IPS-NIHi7 (cell line): ENCODE results near the gene ME3.
"Not testable (repeated sequence)": the region's sequence is repeated elsewhere in the genome, so short reads cannot be mapped to it uniquely, and the experiment has no call there.

ENCODE experiments used
- DNase-seq: peaks from one replicate; pipeline ENCODE4 v3.0.0; 2012; ENCODE audit warnings: mixed read lengths; ENCODE audit errors: extremely low spot score

ME3 gene

DNA sequence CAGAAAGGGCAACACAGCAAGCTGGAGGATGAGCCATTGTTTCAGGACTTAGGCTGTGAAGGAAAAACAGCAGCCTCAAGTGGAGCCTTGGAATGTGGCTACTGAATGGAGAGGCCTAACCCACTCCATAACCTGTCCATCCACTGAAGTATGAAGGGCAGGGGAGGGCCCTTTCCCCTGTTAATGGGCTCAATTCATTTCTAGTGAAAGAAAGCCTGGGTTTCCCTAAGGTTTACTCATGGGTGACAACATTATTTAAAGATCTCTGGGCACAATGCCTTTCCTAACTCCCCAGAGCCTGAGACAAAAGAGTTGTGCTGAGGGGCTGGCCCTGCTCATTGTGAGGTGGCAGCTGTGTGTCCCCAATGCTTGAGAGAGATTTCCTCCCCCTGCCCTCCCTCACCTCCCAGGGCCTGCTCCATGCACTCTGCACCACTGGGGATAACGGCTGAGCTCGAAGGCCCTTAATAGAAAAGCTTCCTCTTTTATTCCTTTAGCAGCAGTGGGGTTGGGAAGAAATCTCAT, 83.8 kb downstream of the ME3 start:
- peak; percentile 38 for DNase-seq

DNA sequence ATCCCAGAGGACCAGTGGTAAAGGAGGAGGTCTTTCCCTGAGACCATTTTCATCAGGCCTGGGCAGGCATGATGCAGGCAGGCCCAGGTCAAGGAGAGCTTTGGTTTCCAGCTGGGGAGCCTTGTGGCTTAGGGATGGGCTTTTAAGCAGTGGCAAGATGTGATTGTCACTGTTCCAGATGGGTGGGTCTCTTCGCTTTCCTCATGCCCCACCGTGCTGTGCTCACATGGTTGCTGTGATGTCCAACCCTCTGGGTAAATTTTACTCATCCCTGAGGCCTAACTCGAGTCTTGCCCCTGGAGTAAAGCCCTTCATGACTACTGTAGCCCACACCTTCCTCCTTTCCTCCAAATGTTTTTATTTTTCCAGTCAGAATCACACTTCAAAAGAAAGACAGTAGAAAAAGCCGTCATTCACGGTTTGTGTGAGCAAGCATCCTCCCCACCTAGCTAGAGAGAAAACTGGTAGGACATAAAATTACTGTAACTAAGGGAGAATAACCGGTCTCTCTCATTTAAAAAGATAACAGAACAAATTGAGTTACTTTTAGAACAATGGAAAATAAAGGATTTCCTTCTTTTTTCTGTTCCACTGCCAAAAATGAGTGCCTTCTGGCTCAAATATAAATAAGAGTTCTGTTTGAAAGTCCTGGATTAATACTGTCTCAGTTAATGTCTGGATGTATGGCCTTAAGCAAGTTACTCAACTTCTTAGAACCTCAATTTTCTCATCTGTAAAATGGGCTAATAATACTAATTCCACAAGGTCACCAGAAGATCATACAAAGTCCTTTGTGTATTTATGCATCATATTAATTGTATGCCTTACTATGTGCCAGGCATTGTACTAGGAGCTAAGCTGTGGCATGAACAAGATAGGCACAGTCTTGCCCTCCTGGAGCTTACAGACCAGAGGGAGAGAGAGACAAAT, 84.9 kb downstream of the ME3 start:
- DNase-seq: no peak

DNA sequence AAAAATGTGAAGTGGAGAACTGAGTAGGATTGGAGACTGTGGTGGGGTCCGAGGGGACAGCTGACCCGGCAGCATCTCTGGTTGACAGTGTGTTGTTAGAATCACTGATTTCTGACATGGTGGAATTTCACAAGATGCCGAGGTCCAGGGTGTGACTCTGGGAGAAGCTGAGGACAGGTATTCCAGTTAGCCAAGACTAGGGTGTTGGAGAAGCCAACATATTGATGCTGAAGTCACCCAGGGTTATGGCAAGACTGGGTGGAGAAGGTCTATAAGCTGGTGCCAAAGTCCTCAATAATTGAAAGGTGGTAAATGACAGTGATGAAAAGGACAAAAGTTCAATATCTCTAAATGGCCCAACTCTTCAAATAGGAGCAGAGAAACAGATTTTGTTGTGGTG, 86.1 kb downstream of the ME3 start:
- no peak for DNase-seq

DNA sequence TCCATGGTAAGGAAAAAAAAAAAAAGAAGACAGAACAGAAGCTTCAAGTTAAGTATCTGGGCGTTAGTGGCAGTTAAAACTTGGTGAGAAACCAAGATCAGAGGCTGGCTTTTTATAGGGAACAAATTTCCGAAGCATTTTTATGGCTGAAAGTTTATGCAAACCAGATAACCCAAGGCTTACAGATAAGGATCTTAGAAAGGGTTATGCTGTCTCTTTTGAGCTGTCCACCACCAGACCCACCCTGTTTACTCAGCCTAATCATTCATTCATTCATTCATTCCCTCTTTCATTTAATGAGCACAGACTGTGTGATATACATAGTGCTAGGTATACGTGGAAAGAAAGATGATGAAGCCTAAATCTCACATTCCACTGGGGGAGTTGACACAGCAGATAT, 89.5 kb downstream of the ME3 start:
- no peak for DNase-seq

DNA sequence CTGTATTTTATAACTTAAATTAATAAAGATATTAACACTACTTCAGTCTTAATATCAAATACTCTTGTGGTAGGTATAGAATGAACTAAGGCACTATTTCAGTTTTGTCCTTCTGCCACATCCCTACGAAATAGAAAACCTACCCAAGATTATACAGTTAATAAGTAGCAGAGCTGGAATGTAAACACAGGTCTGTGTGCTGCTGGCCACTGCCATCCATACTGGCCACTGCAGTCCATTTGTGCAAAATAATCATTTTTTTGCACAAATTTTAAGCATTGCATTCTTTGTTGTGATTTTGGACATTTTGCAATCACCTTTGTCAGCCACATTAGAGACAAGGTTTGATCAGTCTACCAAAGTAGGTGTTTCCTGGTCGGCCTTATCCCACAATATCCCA, 91.9 kb downstream of the ME3 start:
- DNase-seq: no peak

DNA sequence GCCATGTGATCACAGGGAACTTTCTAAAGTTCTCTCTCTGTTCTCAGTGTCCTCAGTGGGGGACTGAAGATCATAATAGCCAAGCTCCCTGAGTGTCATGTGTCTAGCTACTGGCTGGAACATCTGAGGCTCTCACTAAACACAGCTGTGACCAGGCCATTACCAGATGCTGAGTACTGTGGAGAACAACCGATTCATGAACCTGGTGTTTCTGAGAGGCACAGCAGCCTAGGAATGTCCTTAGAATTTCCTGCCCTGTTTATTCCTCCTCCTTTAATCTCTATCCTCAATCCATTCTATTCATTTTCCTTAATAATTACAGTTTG, 93.0 kb downstream of the ME3 start:
- DNase-seq: no peak

DNA sequence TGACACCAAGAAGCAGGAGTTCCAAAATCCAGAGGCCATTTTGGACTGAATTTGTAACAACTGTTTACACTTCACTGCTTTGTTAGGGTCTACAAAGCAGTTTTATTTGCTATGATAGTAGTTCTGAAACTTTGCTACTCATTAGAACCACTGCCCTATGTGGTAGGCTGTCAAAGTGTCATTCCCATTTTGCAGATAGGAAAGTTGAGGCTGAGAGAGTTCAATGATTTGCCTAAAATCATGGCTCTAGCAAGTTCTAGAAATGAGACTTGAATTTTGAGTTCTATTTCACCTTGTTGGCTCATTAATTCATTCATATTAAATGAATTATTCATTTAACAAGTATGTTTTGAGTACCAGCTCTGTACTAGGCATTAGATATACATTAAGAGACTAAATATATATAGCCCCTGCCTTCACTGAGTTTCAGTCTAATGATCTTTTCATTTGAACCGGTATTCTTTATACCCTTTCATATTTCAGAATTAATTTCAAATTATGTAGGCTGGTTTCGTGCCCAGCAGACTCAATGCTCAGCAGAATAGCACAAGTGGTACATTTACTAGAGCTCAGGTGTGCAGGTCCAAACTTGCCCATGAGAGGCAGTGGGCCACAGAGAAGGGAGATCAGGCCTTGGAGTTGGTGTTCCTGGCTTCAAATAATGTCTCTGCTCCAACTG, 93.5 kb downstream of the ME3 start:
- DNase-seq: no peak

DNA sequence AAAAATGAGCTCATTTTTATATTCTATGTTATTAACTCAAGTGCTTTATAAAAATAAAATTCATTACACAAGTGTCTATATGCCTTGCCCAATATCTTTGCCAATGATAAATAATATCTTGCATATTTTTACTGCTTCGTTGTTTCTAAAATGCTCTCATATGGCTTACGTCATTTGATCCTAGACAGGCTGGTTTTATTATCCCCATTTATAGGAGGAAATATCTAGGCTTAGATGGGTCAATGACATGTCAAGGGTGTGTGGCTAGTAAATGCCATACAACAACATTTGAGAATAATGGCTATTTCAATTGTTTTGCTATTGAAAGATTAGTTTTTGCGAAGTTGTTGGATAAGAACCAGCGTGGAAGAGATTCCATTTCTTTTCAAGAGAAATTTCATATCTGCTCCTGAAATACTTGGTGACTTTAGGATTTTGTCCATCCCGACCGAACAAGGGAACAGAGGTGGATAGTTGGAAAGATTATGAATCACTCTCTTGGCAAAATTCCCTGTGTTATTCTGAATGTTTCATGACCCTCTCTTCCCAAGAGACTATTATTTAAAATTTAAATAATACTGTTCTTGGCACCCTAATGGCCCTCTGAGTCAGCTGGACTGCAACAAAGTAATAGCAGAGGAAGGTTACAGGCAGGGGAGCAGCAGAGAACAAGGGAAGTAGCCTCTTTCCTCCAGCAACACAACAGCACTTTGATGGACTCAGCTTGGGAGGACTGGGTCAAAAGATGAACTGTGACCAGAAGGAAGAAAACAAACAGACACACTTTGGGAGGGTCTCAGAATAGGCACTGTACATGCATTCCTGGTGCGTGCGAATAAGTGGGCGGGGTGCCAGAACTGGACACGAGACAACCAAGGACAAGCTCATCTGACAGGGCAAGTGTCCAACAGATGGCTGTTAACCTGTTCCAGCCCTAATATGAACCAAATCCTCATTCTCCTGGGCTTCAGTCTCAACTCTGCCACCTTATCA, 94.5 kb downstream of the ME3 start:
- no peak for DNase-seq

DNA sequence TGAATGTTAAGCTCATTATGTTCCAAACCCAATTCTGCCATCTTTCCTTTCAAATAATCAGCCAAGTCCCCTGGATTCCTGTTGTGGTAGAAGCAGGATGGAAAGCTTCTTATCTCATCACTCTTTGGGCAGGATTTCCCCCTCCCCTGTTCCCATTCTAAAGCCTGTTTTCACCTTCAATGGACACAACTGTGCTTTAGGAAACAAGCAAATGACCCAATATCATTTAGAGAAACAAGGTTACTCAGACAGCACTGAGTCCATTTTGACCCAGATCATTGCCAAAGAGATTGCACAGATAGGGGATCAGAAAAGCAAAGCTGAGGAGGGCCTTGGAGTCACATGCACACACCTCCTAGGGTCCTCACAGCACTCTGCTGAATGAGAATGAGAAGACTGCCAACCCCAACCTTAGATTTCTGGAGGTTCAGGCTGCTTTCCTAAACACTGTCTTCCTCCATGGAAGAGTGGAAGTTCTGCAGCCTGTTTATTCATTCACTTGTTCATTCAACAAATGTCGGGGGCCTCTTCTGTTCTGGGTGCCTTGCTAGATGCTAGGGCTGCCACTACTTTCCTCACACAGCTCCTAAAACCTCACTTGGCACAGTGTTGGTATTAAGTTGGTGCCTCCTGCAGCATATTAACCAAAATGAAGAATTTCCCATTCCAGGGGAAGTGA, 95.3 kb downstream of the ME3 start:
- DNase-seq: no peak

DNA sequence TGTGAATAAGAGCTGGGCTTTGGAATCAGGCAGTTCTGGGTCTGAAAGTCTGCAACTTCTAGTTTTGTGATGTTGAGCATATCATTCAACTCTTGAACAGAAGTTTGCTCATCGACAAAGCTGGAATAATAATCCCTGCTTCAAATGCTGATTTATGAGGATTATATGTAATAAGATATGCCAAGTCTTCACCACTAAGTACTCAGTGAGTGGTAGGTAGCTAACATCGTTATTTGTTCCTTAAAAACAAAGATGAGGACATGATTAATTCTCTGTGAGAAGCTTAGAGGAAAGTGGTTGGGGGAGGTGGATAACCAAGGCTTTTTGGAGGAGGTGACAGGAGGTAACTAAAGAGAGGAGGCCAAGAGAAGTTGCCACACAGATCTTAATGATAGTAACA, 96.5 kb downstream of the ME3 start:
- DNase-seq: no peak

DNA sequence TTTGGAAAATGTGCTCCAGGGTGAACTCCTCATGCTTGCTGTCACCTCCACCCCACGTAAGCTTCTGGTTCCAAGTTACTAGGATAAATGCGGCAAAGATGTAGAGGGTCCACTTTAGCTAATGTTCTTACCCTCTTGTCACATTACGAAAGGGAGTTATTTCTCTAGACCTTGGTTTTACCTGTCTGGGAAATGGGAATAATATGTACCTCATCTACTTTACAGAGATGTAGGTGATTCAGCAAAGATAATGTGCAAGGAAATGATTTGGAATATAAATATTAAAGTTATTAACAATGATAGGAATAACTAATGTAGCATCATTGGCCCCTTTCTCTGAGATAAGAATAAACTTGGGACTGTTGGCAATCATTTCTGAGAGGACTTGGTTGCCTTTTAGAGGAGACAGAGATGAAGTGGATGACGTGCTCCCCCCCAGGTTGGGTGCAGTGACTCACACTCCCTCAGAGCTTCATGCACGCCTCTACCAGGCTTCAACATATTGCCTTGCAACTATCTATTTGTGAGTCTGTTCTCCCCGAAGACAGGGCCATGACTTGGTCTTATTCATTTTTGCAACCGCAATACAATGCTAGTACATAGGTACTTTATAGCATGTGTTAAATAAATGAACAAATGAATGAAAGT, 97.1 kb downstream of the ME3 start:
- DNase-seq: no peak

DNA sequence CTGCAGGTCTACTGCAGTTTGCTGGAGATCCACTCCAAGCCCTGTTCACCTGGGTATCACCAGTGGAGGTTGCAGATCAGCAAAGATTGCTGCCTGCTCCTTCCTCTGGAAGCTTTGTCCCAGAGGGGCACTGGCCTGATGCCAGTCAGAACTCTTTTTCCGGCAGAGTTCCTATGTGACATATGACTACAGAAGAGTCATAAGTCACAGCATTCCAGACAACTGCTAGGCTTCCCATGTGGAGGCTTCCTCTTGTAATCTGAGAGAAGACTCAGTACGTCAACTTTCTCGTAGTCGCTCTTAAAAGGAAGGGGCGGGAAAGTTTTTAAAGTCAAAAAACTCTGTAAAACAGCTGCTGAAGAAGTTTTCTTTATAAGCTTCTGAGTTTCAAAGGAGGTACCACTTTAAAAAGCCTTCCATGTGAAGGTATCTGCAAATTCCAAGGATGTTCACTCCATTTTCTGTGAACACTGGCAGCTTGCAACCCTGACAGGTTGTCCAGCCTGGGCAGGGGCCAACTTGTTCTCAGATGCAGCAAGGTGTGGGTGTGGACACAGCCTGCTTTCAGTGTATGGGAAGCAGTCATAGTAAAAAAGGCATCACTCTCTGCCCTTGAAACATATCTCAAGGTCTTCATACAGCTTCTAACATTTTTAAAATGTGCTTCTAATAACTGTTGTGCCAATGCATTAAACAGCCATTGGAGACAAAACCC, 97.8 kb downstream of the ME3 start:
- no peak for DNase-seq

DNA sequence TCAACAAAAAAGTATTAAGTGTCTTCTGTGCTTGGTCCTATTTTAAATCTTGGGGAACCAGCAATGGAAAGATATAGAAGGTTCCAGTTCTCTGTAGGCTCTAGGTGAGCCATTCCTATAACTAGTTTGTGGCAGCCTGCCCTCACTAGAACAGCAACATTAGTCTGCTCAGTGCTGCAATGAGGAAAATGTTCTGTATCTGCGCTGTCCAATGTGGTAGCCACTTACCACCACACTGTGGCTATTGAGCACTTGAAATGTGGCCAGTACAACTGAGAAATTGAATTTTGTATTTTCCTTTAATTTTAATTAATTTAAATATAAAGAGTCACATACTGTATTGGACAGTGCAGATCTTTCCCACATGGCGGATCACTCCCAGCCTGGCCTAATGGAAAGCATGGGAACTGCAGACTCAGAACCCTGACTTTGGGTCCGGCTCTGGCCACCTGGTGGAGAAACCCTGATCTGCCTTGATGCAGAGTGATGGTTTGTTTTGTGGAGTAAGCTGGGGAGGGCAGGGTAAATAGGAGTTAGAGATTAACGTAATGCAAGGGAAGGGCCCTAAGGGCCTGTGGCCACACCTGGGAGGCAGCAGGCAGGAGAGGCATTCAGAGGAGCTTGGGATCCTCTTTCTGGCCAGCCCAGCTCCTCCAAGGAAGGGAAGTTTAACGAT, 101.0 kb downstream of the ME3 start:
- peak; percentile 90 for DNase-seq

DNA sequence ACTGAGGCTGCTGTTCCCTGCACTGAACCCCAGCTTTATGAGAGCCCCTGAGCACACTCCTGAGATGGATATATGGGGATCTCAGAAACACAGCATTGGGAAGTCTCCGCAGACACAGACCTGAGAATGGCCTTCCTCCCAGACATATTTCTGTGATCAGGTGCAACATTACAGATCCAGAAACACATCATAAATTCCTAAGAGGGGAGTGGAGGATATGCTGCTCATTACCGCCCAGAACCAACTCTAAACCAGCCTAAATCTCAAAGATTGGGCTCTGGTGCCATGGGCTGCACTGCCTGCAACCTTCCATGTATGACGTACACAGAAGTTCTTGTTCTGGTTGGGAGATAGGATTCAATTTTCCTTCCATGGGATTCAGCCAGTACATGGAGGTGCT, 102.0 kb downstream of the ME3 start:
- DNase-seq: no peak

DNA sequence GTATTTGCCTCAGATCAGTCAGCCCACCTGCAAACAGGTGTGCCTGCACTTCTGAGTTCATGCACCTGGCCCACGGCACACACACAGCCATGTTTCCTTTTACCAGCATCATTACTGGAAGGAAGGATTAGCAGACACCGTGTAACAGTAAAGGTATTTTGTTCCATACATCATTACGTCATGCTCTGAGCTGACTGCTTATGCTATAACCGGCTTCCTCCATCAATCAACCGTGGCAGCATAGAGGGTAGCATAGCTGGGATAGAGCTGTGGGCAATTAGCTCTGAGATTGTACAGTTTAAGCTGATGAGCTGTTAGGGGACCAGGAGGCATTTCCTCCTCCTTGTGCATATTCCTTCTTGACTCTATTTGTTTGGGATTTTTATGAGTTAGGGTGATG, 102.4 kb downstream of the ME3 start:
- DNase-seq: no peak

DNA sequence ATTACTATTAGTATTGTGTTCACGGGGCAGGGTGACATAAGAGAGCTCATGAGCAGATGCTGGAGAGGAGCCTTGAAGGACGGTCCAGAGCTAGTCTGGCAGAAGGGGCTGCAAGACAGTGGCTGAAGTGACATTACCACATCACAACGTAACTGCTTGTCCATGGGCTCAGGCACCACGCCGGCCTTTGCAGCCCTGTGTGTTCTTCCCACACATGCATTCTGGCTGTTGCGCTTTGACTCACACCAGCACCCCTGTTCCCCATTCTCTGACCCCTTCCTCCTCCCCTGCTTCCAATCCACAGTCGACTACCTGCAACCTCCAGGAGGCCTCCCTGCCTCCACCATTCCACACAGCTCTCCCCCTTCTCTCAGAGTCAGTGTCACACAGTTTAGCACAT, 103.3 kb downstream of the ME3 start:
- no peak for DNase-seq

DNA sequence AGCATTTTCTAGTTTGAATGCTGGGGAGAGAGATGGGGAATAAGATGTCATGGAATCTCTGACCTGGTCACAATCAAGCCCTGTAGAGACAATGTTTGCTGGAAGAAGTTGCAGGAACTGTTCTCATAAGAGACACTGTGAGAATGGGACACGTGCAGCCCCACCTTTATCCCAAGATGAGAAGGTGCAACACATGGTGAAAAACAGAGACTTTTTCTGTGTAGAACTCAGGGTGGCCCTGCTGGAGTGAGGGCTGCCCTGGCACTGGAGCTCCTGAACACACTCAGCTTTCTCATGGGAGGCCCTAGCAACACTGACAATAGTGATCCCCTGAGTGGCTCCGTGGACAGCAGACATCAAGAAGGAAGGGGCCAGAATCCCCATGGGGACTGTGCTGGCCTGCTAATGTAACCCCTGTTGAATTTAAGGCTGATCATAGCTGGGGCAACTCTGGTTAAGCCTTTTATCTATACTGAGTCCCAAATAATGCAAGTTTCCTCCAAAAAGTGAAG, 106.6 kb downstream of the ME3 start:
- DNase-seq: no peak

DNA sequence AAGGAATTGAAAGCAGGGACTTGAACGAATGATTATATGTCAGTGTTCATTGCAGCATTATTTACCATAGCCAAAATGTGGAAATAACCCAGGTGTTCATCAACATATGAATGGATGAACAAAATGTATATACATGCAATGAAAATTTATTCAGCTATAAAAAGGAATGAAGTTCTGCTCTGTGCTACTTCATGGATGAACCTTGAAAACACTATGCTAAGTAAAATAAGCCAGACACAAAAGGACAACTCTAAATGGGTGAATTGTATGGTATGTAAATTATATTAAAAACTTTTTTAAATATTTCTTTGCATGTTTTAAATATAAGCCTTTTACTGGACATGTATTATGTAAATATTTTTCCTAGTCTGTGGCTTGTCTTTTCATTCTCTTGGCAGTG, 107.0 kb downstream of the ME3 start:
- DNase-seq: no peak

DNA sequence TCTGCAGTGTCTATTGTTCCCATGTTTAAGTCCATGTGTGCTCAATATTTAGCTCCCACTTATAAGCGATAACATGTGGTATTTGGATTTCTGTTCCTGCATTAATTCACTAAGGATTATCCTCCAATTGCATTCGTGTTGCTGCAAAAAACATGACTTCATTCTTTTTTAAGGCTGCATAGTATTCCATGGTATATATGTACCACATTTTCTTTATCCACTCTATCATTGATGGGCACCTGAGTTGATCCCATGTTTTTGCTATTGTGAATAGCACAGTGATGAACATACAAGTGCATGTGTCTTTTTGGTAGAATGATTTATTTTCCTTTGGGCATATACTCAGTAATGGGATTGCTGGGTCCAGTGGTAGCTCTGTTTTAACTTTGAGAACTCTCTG, 109.6 kb downstream of the ME3 start:
- not testable (repeated sequence) for DNase-seq
